ENCODE measurements around the gene NCCRP1. TPM values are rescaled to one million over a fixed set of nuclear protein-coding genes. Genes with fewer than 3 reads are reported as not detected.
A peak's percentile ranks its signal among the peaks of the same experiment; 100 is the strongest.
"Not testable (repeated sequence)": the region's sequence is repeated elsewhere in the genome, so short reads cannot be mapped to it uniquely, and the experiment has no call there.

Gene NCCRP1
- total RNA-seq, 1 donor from 2014 or later: not detected

GRCh38 chr19:39232708-39233107 lies 35.9 kb downstream of the NCCRP1 start:
- ATAC-seq: no peak
- intact Hi-C loops (cut with micrococcal nuclease): no loop called here

GRCh38 chr19:39236527-39236926 lies 39.8 kb downstream of the NCCRP1 start:
- no peak for ATAC-seq
- intact Hi-C loops (cut with micrococcal nuclease): no loop called here
- no peak for DNase-seq

More at GRCh38 chr19:39232708-39233107, 35.9 kb downstream of the NCCRP1 start:
- DNase-seq: no peak

GRCh38 chr19:39237200-39238184 lies 40.7 kb downstream of the NCCRP1 start:
- DNase-seq: peak; percentile 32
- intact Hi-C loops (cut with micrococcal nuclease): no loop called here
- no peak for ATAC-seq

- DNase-seq (no peak), ATAC-seq (no peak)
- intact Hi-C loops (cut with micrococcal nuclease): no loop called here
Observed at GRCh38 chr19:39238209-39238608, 41.4 kb downstream of the NCCRP1 start.

GRCh38 chr19:39238944-39239343 lies 42.2 kb downstream of the NCCRP1 start:
- DNase-seq (no peak), ATAC-seq (no peak)
- intact Hi-C loops (cut with micrococcal nuclease): no loop called here

GRCh38 chr19:39240421-39240820 lies 43.7 kb downstream of the NCCRP1 start:
- no peak for DNase-seq
- intact Hi-C loops (cut with micrococcal nuclease): no loop called here
- no peak for ATAC-seq

- intact Hi-C loops (cut with micrococcal nuclease); DNase-seq; ATAC-seq: not testable (repeated sequence)
Observed at GRCh38 chr19:39243741-39244140, 47.0 kb downstream of the NCCRP1 start.

- ATAC-seq; intact Hi-C loops (cut with micrococcal nuclease); DNase-seq: not testable (repeated sequence)
Observed at GRCh38 chr19:39244410-39245100, 47.8 kb downstream of the NCCRP1 start, which contains the start of gene IFNL3. TSS of gene IFNL3 (minus strand) at chr19:39245006. CDS start at chr19:39244967, 39 bp downstream.

- ATAC-seq; intact Hi-C loops (cut with micrococcal nuclease); DNase-seq: not testable (repeated sequence)
Observed at GRCh38 chr19:39245166-39245565, 48.4 kb downstream of the NCCRP1 start.

- intact Hi-C loops (cut with micrococcal nuclease): no loop called here
- ATAC-seq: peak; percentile 50
- DNase-seq: peak; percentile 48
Observed at GRCh38 chr19:39246951-39247669, 50.3 kb downstream of the NCCRP1 start.

- ATAC-seq: peak; percentile 61
- DNase-seq: no peak
- intact Hi-C loops (cut with micrococcal nuclease): no loop called here
Observed at GRCh38 chr19:39247701-39248664, 51.2 kb downstream of the NCCRP1 start.

- intact Hi-C loops (cut with micrococcal nuclease): no loop called here
- no peak for ATAC-seq
- DNase-seq: no peak
Observed at GRCh38 chr19:39248806-39249205, 52.0 kb downstream of the NCCRP1 start, which contains the start of gene IFNL4. TSS of gene IFNL4 (minus strand) at chr19:39248856.

GRCh38 chr19:39251081-39251480 lies 54.3 kb downstream of the NCCRP1 start:
- intact Hi-C loops (cut with micrococcal nuclease): no loop called here
- ATAC-seq (no peak), DNase-seq (no peak)

Other genes with a start within 250 kb of the NCCRP1 start
- 1.7 TPM for gene FBXO17, start 221.2 kb upstream of the NCCRP1 start, total RNA-seq
- gene FBXO27, start 164.4 kb upstream of the NCCRP1 start, total RNA-seq: 9.7 TPM
- gene ACP7, start 112.6 kb upstream of the NCCRP1 start, total RNA-seq: not detected
- gene PAK4, start 71.2 kb upstream of the NCCRP1 start, total RNA-seq: 17.4 TPM
- not detected for gene SYCN, start 7.3 kb downstream of the NCCRP1 start, total RNA-seq
- not detected for gene IFNL3, start 48.0 kb downstream of the NCCRP1 start, total RNA-seq
- gene IFNL4, start 51.9 kb downstream of the NCCRP1 start, total RNA-seq: not detected
- gene IFNL2, start 71.4 kb downstream of the NCCRP1 start, total RNA-seq: not detected
- gene IFNL1, start 99.4 kb downstream of the NCCRP1 start, total RNA-seq: not detected
- 0.35 TPM for gene LRFN1, start 123.9 kb downstream of the NCCRP1 start, total RNA-seq
- gene GMFG, start 139.1 kb downstream of the NCCRP1 start, total RNA-seq: 18.5 TPM
- gene SAMD4B, start 145.5 kb downstream of the NCCRP1 start, total RNA-seq: 50.7 TPM
- gene PAF1, start 194.1 kb downstream of the NCCRP1 start, total RNA-seq: 34.8 TPM
- 22.2 TPM for gene MED29, start 194.4 kb downstream of the NCCRP1 start, total RNA-seq
- 53.0 TPM for gene ZFP36, start 209.9 kb downstream of the NCCRP1 start, total RNA-seq
- 11.6 TPM for gene PLEKHG2, start 215.7 kb downstream of the NCCRP1 start, total RNA-seq
- gene RPS16, start 239.0 kb downstream of the NCCRP1 start, total RNA-seq: 1,154 TPM
- 85.8 TPM for gene SUPT5H, start 248.6 kb downstream of the NCCRP1 start, total RNA-seq

Data from left ventricle myocardium superior (tissue), 1 donor.